ENCODE measurements around the gene LDAF1. TPM values are rescaled to one million over a fixed set of nuclear protein-coding genes. Genes with fewer than 3 reads are reported as not detected.

The LDAF1 gene
- total and polyA plus RNA-seq, 2 donors (not counting 1 experiment from before 2014, with no cell fraction given) = 36.3 to 123 TPM

DNA sequence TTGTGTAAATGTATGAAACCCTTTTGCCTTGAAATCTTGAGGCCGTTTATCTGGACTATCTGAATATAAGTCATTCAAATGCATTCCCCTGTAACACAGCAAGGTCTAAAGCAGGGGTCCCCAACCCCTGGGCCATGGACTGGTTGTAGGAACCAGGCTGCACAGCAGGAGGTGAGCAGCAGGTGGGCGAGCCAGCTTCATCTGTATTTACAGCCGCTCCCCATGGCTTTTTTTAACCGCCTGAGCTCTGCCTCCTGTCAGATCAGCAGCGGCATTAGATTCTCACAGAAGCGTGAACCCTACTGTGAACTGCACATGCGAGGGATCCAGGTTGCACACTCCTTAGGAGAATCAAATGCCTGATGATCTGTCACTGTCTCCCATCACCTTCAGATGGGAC lies 32.0 kb upstream of the LDAF1 start:
- no peak for DNase-seq (ENCODE audit: low read depth in 2 of 2)
- Histone ChIP-seq H3K27me3 (ENCODE audit: control insufficient read depth, insufficient read depth, low read length) (peaks cover 4% of the 10 kb centered on the region), H3K4me1 (ENCODE audit: control insufficient read depth, extremely low read depth, insufficient read depth, low read length) (no peaks in the 10 kb centered on the region), H3K27ac (ENCODE audit: insufficient read depth, low read length) (no peak overlapping the region), H4K20me1 (ENCODE audit: control insufficient read depth, extremely low read depth, insufficient read depth, low read length) (no peaks in the 10 kb centered on the region), H3K4me3 (replicated peaks in 1 of 4; ENCODE audit: control extremely low read depth in 1 of 4, insufficient read depth in 1 of 4, low read depth in 3 of 4, low read length in 4 of 4) (no peak overlapping the region), H2AFZ (ENCODE audit: low read length) (no peak overlapping the region), H3K79me2 (ENCODE audit: control insufficient read depth, insufficient read depth, low read length) (no peaks in the 10 kb centered on the region), H3K4me2 (ENCODE audit: extremely low read depth, insufficient read depth, low read length) (no peak overlapping the region), H3K36me3 (ENCODE audit: control insufficient read depth, insufficient read depth, low read length) (no peaks in the 10 kb centered on the region), H3K9ac (ENCODE audit: insufficient read depth, low read length) (no peak overlapping the region), H3K9me3 (ENCODE audit: control insufficient read depth, insufficient read depth, low read depth, low read length) (no peaks in the 10 kb centered on the region)
- TF ChIP-seq, protein P1, sequence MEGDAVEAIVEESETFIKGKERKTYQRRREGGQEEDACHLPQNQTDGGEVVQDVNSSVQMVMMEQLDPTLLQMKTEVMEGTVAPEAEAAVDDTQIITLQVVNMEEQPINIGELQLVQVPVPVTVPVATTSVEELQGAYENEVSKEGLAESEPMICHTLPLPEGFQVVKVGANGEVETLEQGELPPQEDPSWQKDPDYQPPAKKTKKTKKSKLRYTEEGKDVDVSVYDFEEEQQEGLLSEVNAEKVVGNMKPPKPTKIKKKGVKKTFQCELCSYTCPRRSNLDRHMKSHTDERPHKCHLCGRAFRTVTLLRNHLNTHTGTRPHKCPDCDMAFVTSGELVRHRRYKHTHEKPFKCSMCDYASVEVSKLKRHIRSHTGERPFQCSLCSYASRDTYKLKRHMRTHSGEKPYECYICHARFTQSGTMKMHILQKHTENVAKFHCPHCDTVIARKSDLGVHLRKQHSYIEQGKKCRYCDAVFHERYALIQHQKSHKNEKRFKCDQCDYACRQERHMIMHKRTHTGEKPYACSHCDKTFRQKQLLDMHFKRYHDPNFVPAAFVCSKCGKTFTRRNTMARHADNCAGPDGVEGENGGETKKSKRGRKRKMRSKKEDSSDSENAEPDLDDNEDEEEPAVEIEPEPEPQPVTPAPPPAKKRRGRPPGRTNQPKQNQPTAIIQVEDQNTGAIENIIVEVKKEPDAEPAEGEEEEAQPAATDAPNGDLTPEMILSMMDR (conservative IDR thresholded peaks at IDR 0.05 in 1 of 2, IDR thresholded peaks at IDR 0.05 in 1 of 2; ENCODE audit: low read depth in 1 of 2, low read length in 2 of 2) = no peak
- no peak for TF ChIP-seq EZH2 (IDR thresholded peaks at IDR 0.05; ENCODE audit: low read length, missing control alignments)

DNA sequence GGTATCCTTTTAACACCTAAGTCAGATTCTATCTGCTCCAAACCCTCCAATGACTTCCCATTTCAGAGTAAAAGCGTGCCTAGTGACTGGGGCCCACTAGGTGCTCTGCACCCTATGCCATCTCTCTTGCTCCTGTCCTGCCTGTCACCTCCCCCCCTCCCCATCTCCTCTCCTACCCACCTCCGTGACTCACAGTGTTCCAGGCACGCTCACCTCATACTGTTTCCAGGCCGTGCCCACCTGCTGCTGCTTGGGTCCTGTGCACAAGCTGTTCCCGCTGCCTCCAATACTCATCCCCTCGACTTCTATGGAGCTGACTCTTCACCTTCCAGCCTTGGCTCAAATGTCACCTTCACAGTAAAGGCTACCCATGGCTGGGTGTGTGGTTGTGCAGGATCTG lies 29.5 kb upstream of the LDAF1 start:
- Histone ChIP-seq H3K4me2 (ENCODE audit: extremely low read depth, insufficient read depth, low read length) (no peak overlapping the region), H4K20me1 (ENCODE audit: control insufficient read depth, extremely low read depth, insufficient read depth, low read length) (no peaks in the 10 kb centered on the region), H3K36me3 (ENCODE audit: control insufficient read depth, insufficient read depth, low read length) (no peaks in the 10 kb centered on the region), H2AFZ (ENCODE audit: low read length) (no peak overlapping the region), H3K79me2 (ENCODE audit: control insufficient read depth, insufficient read depth, low read length) (no peaks in the 10 kb centered on the region), H3K27ac (ENCODE audit: insufficient read depth, low read length) (no peak overlapping the region), H3K9me3 (ENCODE audit: control insufficient read depth, insufficient read depth, low read depth, low read length) (no peaks in the 10 kb centered on the region), H3K9ac (ENCODE audit: insufficient read depth, low read length) (no peak overlapping the region), H3K27me3 (ENCODE audit: control insufficient read depth, insufficient read depth, low read length) (peaks cover 7% of the 10 kb centered on the region), H3K4me3 (replicated peaks in 1 of 4; ENCODE audit: control extremely low read depth in 1 of 4, insufficient read depth in 1 of 4, low read depth in 3 of 4, low read length in 4 of 4) (no peak overlapping the region), H3K4me1 (ENCODE audit: control insufficient read depth, extremely low read depth, insufficient read depth, low read length) (no peaks in the 10 kb centered on the region)
- TF ChIP-seq EZH2 (IDR thresholded peaks at IDR 0.05; ENCODE audit: low read length, missing control alignments) = no peak
- TF ChIP-seq, protein P1 (conservative IDR thresholded peaks at IDR 0.05 in 1 of 2, IDR thresholded peaks at IDR 0.05 in 1 of 2; ENCODE audit: low read depth in 1 of 2, low read length in 2 of 2) = no peak
- DNase-seq (ENCODE audit: low read depth in 2 of 2) = no peak

DNA sequence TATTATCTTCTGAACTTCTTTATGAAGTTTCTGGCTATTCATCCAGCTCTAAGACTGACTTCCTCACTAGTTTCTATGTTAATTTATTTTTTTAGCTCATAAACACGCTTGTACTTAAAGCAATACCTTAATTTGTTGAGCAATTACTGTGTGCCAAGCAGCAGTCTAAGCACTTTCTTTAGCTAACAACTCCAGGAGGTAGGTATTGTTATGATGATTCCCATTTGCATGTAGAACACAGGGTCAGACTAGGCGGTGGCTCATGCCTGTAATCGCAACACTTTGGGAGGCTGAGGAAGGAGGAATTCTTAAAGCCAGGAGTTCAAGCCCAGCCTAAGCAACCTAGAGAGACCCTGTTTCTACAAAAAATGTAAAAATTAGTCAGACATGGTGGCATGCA lies 27.7 kb upstream of the LDAF1 start:
- Histone ChIP-seq H3K4me1 (ENCODE audit: control insufficient read depth, extremely low read depth, insufficient read depth, low read length) (no peaks in the 10 kb centered on the region), H3K27ac (ENCODE audit: insufficient read depth, low read length) (no peak overlapping the region), H3K9me3 (ENCODE audit: control insufficient read depth, insufficient read depth, low read depth, low read length) (no peaks in the 10 kb centered on the region), H3K36me3 (ENCODE audit: control insufficient read depth, insufficient read depth, low read length) (no peaks in the 10 kb centered on the region), H3K9ac (ENCODE audit: insufficient read depth, low read length) (no peak overlapping the region), H3K79me2 (ENCODE audit: control insufficient read depth, insufficient read depth, low read length) (no peaks in the 10 kb centered on the region), H3K4me2 (ENCODE audit: extremely low read depth, insufficient read depth, low read length) (no peak overlapping the region), H4K20me1 (ENCODE audit: control insufficient read depth, extremely low read depth, insufficient read depth, low read length) (no peaks in the 10 kb centered on the region), H3K4me3 (replicated peaks in 1 of 4; ENCODE audit: control extremely low read depth in 1 of 4, insufficient read depth in 1 of 4, low read depth in 3 of 4, low read length in 4 of 4) (no peak overlapping the region), H2AFZ (ENCODE audit: low read length) (no peak overlapping the region), H3K27me3 (ENCODE audit: control insufficient read depth, insufficient read depth, low read length) (peaks cover 7% of the 10 kb centered on the region)
- DNase-seq (ENCODE audit: low read depth in 2 of 2) = no peak
- TF ChIP-seq, protein P1 (conservative IDR thresholded peaks at IDR 0.05 in 1 of 2, IDR thresholded peaks at IDR 0.05 in 1 of 2; ENCODE audit: low read depth in 1 of 2, low read length in 2 of 2) = no peak
- no peak for TF ChIP-seq EZH2 (IDR thresholded peaks at IDR 0.05; ENCODE audit: low read length, missing control alignments)
